Osteocyte (in vitro differentiated cells): ENCODE measurements around the gene TOX2. TPM values are rescaled to one million over a fixed set of nuclear protein-coding genes. Genes with fewer than 3 reads are reported as not detected.

ENCODE experiments used
- DNase-seq: peaks from one replicate; pipeline ENCODE4 v3.0.0; 2021; ENCODE audit warnings: mixed read lengths; ENCODE audit not compliant: unreplicated experiment; ENCODE audit errors: extremely low spot score
- H3K27ac Mint-ChIP-seq: one replicate; pipeline ENCODE4 v1.8.0; 2021; ENCODE audit warnings: mild to moderate bottlenecking, mixed read lengths; ENCODE audit not compliant: unreplicated experiment
- H3K27me3 Mint-ChIP-seq: one replicate; pipeline ENCODE4 v1.8.0; 2021; ENCODE audit warnings: mixed read lengths; ENCODE audit not compliant: unreplicated experiment
- H3K36me3 Mint-ChIP-seq: one replicate; pipeline ENCODE4 v1.8.0; 2021; ENCODE audit warnings: mixed read lengths; ENCODE audit not compliant: unreplicated experiment
- H3K4me1 Mint-ChIP-seq: one replicate; pipeline ENCODE4 v1.8.0; 2021; ENCODE audit warnings: mixed read lengths; ENCODE audit not compliant: unreplicated experiment
- H3K4me3 Mint-ChIP-seq: one replicate; pipeline ENCODE4 v1.8.0; 2021; ENCODE audit warnings: mild to moderate bottlenecking, moderate library complexity, mixed read lengths; ENCODE audit not compliant: unreplicated experiment
- H3K9me3 Mint-ChIP-seq: one replicate; pipeline ENCODE4 v1.8.0; 2021; ENCODE audit warnings: mixed read lengths; ENCODE audit not compliant: unreplicated experiment
- total RNA-seq: library from RNA; stranded (reverse); gene quantifications from 2 replicates; pipeline ENCODE4 v1.2.1, GENCODE V29; 2021
- TF ChIP-seq, protein P1 (sequence below): fragments of 200-600 bp; sonication (generic); IDR thresholded peaks from 2 replicates; pipeline ENCODE4 v1.5.0; 2021; ENCODE audit warnings: antibody characterized with exemption, mild to moderate bottlenecking, moderate library complexity

TOX2 gene
- total RNA-seq, 1 donor from 2014 or later: not detected

DNA sequence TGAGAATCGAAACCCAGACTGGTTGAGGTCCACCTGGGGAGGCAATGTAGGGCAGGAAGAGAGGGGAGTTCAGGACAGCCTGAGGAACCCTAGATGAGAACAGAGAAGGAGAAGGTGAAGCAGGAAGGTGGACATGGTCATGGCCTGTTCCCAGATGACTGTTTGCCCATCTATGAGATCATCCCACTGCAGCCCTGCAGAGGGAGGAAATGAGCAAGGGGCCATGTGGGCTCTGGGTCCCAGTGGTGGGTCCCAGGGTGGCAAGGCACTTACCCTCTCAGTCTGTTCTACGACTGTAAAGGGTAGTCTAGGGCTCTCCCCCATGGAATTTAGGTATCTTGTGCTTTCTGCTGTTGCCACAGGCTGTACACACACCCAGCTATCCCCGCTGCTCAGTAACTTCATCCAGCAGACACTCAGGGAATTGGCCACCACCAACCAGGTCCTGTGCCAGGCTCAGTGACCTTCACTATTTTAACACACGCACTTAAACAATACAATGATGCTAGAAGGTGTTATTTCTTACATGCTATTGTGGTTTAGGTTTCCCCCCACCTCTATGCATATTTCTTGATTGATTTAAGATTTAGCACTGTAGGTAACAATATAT is 89.8 kb downstream of the TOX2 start:
- Mint-ChIP-seq H3K4me3 (no peak overlapping the region), H3K27ac (no peak overlapping the region), H3K27me3 (peaks cover 35% of the 10 kb centered on the region), H3K9me3 (no peaks in the 10 kb centered on the region), H3K36me3 (no peaks in the 10 kb centered on the region), H3K4me1 (no peaks in the 10 kb centered on the region)
- no peak for DNase-seq
- TF ChIP-seq, protein P1, sequence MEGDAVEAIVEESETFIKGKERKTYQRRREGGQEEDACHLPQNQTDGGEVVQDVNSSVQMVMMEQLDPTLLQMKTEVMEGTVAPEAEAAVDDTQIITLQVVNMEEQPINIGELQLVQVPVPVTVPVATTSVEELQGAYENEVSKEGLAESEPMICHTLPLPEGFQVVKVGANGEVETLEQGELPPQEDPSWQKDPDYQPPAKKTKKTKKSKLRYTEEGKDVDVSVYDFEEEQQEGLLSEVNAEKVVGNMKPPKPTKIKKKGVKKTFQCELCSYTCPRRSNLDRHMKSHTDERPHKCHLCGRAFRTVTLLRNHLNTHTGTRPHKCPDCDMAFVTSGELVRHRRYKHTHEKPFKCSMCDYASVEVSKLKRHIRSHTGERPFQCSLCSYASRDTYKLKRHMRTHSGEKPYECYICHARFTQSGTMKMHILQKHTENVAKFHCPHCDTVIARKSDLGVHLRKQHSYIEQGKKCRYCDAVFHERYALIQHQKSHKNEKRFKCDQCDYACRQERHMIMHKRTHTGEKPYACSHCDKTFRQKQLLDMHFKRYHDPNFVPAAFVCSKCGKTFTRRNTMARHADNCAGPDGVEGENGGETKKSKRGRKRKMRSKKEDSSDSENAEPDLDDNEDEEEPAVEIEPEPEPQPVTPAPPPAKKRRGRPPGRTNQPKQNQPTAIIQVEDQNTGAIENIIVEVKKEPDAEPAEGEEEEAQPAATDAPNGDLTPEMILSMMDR: no peak

DNA sequence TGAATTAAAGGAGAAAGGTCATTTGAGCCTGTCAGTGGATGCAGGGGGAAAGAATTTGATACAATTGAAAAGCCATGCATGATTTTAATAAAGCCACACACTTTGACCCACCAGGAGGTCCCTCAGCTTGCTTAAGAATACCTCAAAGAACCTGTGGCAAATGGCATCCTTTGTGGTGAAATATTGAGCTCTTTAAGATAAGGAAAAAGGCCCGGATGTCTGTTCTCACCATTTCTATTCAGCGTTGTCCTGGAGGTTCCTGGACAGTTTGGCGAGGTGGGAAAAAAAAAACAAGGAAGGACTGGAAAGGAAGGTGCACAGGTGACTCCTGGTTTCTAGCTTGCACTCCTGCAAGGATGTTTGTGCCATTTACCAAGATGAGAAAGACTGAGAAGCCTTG is 91.0 kb downstream of the TOX2 start:
- H3K36me3 Mint-ChIP-seq: no peaks in the 10 kb centered on the region
- no peak for DNase-seq
- H3K27ac Mint-ChIP-seq: no peak overlapping the region
- TF ChIP-seq, protein P1: no peak
- H3K9me3 Mint-ChIP-seq: no peaks in the 10 kb centered on the region
- H3K4me3 Mint-ChIP-seq: no peak overlapping the region
- peaks cover 28% of the 10 kb centered on the region for H3K27me3 Mint-ChIP-seq
- no peaks in the 10 kb centered on the region for H3K4me1 Mint-ChIP-seq

DNA sequence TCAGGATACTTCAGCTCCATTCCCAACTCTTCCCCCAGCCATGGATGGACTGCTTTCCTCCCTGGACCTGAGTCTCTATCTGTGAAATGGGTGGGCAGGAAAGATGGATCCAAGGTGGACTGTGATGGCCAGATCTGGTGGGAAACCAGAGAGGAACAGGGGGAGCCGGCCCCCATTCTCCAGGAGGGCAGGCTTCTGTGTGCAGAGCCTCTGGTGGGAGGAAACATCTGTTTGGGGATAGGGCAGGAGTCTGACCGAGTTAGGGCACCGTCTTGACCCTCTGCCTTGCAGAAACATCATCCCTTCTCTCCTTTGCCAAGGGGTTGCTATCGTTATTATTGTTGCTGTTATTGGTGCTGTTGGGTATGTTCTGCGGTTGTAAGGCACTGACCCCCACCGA is 91.5 kb downstream of the TOX2 start:
- no peak overlapping the region for H3K4me3 Mint-ChIP-seq
- H3K27ac Mint-ChIP-seq: no peak overlapping the region
- peaks cover 29% of the 10 kb centered on the region for H3K27me3 Mint-ChIP-seq
- DNase-seq: no peak
- no peaks in the 10 kb centered on the region for H3K9me3 Mint-ChIP-seq
- no peaks in the 10 kb centered on the region for H3K36me3 Mint-ChIP-seq
- TF ChIP-seq, protein P1: no peak
- H3K4me1 Mint-ChIP-seq: no peaks in the 10 kb centered on the region

DNA sequence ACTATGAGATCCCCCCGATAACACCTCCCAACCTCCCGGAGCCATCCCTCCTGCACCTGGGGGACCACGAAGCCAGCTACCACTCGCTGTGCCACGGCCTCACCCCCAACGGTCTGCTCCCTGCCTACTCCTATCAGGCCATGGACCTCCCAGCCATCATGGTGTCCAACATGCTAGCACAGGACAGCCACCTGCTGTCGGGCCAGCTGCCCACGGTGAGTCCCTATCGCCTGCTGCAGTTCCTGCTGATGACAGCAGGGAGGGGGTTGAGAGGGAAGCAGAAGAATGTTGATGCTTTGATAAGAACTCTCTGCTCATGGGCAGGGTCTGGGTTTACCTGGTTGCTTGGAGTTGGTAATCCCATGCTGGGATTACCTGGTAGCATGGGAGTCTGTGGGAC is 91.9 kb downstream of the TOX2 start:
- Mint-ChIP-seq H3K27ac (no peak overlapping the region), H3K4me1 (no peaks in the 10 kb centered on the region), H3K27me3 (peaks cover 29% of the 10 kb centered on the region), H3K36me3 (no peaks in the 10 kb centered on the region), H3K9me3 (no peaks in the 10 kb centered on the region), H3K4me3 (no peak overlapping the region)
- TF ChIP-seq, protein P1: no peak
- DNase-seq: no peak

DNA sequence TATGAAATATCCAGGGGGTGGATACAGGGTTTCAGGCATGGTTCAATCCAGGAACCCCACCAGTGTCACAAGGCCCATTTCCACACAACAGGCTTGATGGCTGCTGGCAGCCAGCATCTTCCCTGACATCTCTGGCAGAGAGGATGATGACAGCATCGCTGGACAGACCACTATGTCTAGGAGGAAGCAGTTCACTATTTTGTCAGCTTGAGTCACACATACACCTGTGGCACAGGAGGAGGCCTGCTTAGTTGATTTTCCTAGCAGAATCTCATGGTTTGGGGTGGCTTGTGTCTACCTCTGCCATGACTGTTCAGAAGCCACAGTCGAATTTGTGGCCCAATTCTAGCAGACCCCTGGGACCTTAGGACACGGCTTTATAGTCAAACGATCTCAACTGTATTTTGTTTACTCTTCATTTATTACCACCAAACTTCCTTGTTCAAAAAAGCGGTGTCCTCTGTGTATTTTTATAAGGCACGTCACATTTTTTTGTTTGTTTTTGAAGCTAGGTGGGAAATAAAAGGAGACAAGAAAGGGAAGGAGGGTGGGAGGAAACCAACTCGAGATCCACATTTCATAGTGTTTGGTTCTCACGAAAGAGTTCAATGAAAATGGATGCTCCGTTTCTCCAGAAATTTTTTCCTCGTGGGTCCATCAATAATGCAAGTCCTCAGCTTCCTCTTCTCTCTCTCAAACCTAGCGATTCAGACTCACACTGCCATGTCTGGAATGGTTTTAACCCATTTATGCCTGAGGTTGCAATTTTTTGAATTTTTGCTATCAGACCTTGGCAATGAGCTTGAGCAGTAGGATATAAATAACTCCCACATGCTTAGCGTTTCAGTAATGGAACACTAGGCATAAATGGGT is 94.4 kb downstream of the TOX2 start:
- DNase-seq: no peak
- H3K36me3 Mint-ChIP-seq: no peaks in the 10 kb centered on the region
- no peaks in the 10 kb centered on the region for H3K4me1 Mint-ChIP-seq
- H3K27me3 Mint-ChIP-seq: peaks cover 18% of the 10 kb centered on the region
- no peak overlapping the region for H3K27ac Mint-ChIP-seq
- no peaks in the 10 kb centered on the region for H3K9me3 Mint-ChIP-seq
- TF ChIP-seq, protein P1: no peak
- H3K4me3 Mint-ChIP-seq: no peak overlapping the region
